Neural crest cell (in vitro differentiated cells): Measurements from ENCODE around the gene TF. TPM values are rescaled to one million over a fixed set of nuclear protein-coding genes. Genes with fewer than 3 reads are reported as not detected.

Experiments used
- DNase-seq: peaks from one replicate; pipeline ENCODE4 v3.0.0; 2021; ENCODE audit warnings: low read depth, mixed read lengths, low spot score
- H3K27ac Mint-ChIP-seq: one replicate; pipeline ENCODE4 v1.8.0; 2021; ENCODE audit warnings: mild to moderate bottlenecking, mixed read lengths; ENCODE audit not compliant: unreplicated experiment
- H3K27me3 Mint-ChIP-seq: 2 replicates; pipeline ENCODE4 v1.8.0; 2021; ENCODE audit warnings: low read depth, mild to moderate bottlenecking, mixed read lengths
- H3K36me3 Mint-ChIP-seq: 2 replicates; pipeline ENCODE4 v1.8.0; 2021; ENCODE audit warnings: low read depth, mild to moderate bottlenecking, mixed read lengths
- H3K4me1 Mint-ChIP-seq: 2 replicates; pipeline ENCODE4 v1.8.0; 2021; ENCODE audit warnings: mixed read lengths
- H3K4me3 Mint-ChIP-seq: one replicate; pipeline ENCODE4 v1.8.0; 2021; ENCODE audit warnings: mild to moderate bottlenecking, mixed read lengths
- H3K9me3 Mint-ChIP-seq: 2 replicates; pipeline ENCODE4 v1.8.0; 2021; ENCODE audit warnings: mixed read lengths
- total RNA-seq: library from RNA; stranded (reverse); gene quantifications from 2 replicates; pipeline ENCODE4 v1.2.1, GENCODE V29; 2021
- TF ChIP-seq, protein P1 (sequence below): fragments of 200-600 bp; sonication (generic); conservative IDR thresholded peaks from 2 replicates; pipeline ENCODE4 v1.5.0; 2021; ENCODE audit warnings: antibody characterized with exemption, mild to moderate bottlenecking

The TF gene
- total RNA-seq, 1 donor from 2014 or later = 1.6 TPM

- TF ChIP-seq, protein P1, sequence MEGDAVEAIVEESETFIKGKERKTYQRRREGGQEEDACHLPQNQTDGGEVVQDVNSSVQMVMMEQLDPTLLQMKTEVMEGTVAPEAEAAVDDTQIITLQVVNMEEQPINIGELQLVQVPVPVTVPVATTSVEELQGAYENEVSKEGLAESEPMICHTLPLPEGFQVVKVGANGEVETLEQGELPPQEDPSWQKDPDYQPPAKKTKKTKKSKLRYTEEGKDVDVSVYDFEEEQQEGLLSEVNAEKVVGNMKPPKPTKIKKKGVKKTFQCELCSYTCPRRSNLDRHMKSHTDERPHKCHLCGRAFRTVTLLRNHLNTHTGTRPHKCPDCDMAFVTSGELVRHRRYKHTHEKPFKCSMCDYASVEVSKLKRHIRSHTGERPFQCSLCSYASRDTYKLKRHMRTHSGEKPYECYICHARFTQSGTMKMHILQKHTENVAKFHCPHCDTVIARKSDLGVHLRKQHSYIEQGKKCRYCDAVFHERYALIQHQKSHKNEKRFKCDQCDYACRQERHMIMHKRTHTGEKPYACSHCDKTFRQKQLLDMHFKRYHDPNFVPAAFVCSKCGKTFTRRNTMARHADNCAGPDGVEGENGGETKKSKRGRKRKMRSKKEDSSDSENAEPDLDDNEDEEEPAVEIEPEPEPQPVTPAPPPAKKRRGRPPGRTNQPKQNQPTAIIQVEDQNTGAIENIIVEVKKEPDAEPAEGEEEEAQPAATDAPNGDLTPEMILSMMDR = no peak
- H3K36me3 Mint-ChIP-seq = peaks cover 24% of the 10 kb centered on the region
- H3K4me1 Mint-ChIP-seq = peaks cover 5% of the 10 kb centered on the region
- no peak overlapping the region for H3K4me3 Mint-ChIP-seq
- H3K27ac Mint-ChIP-seq = no peak overlapping the region
- H3K27me3 Mint-ChIP-seq = no peaks in the 10 kb centered on the region
- H3K9me3 Mint-ChIP-seq = no peaks in the 10 kb centered on the region
- no peak for DNase-seq
Observed at GRCh38 chr3:133820129-133820528, 73.9 kb downstream of the TF start.

DNA sequence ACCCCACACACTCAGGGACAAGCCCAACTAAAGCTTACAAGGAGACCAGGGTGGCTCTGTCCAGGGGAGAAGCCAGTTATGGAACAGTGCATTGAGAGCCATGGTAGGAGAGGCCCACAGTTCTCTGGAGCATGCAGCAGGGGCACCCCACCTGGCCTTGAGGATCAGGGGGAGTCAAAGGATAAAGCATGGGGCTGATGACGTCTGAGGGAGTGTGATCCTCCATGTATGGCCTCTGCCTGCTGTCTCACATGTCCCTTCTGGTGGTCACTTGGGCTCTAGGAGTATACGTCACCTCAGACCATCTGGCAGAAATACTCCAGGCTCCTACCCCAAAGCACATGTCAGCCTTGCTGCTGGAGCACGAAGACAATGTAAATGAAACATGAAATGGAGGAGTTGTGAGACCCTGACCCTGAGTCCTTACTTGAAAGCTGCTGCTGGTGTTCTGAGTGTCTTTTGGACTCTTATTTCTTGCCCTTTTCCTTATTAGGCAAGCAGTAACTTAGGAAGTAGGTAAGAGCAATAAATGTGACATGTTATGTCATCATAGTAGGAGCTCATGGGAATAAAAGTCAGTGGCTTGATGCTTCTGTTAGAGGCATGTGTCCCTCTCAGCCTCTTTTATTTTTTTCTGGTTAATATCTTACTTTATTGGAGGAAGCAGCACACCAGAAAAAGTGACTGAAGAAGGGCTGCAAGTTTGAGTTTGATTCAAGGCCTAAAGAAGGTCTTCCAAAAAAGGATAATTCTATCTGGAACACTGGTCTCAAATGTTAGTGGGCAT lies 74.9 kb downstream of the TF start:
- peaks cover 5% of the 10 kb centered on the region for H3K4me1 Mint-ChIP-seq
- no peaks in the 10 kb centered on the region for H3K9me3 Mint-ChIP-seq
- peaks cover 31% of the 10 kb centered on the region for H3K36me3 Mint-ChIP-seq
- H3K27ac Mint-ChIP-seq = no peak overlapping the region
- H3K27me3 Mint-ChIP-seq = no peaks in the 10 kb centered on the region
- TF ChIP-seq, protein P1 = no peak
- no peak overlapping the region for H3K4me3 Mint-ChIP-seq
- no peak for DNase-seq

- DNase-seq = no peak
- H3K27me3 Mint-ChIP-seq = no peaks in the 10 kb centered on the region
- no peaks in the 10 kb centered on the region for H3K9me3 Mint-ChIP-seq
- H3K4me3 Mint-ChIP-seq = no peak overlapping the region
- H3K36me3 Mint-ChIP-seq = peaks cover 34% of the 10 kb centered on the region
- peaks cover 5% of the 10 kb centered on the region for H3K4me1 Mint-ChIP-seq
- TF ChIP-seq, protein P1 = no peak
- peak overlapping the region; percentile 14 for H3K27ac Mint-ChIP-seq
Observed at GRCh38 chr3:133821767-133822638, 75.8 kb downstream of the TF start.

DNA sequence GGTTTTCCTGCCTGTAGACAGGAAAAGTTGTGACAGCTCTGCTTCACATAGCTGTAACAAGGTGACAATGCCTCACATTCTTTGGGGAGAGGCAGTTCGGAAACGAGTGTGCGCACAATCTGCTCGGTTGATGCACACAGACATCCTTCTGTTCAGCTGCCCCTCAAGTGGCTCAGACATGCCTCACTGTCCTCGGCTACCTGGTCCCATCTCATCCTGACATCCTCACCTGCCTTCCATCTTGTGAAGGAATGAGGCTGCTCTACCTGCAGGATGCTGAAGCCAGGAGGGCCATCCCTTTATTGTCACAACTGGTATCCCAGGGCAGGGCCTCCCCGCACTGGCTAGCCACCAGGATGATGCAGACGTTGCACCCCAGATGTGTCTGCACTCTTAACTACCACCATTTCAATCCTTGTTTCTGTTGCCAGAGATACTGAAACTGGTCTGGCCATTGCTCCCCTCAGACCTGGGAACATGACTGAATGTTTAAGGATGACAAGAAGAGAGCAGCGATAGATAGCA lies 78.8 kb downstream of the TF start:
- Mint-ChIP-seq H3K36me3 (peaks cover 34% of the 10 kb centered on the region), H3K4me1 (peaks cover 5% of the 10 kb centered on the region), H3K27me3 (no peaks in the 10 kb centered on the region), H3K9me3 (no peaks in the 10 kb centered on the region), H3K4me3 (no peak overlapping the region), H3K27ac (no peak overlapping the region)
- TF ChIP-seq, protein P1 = no peak
- no peak for DNase-seq

DNA sequence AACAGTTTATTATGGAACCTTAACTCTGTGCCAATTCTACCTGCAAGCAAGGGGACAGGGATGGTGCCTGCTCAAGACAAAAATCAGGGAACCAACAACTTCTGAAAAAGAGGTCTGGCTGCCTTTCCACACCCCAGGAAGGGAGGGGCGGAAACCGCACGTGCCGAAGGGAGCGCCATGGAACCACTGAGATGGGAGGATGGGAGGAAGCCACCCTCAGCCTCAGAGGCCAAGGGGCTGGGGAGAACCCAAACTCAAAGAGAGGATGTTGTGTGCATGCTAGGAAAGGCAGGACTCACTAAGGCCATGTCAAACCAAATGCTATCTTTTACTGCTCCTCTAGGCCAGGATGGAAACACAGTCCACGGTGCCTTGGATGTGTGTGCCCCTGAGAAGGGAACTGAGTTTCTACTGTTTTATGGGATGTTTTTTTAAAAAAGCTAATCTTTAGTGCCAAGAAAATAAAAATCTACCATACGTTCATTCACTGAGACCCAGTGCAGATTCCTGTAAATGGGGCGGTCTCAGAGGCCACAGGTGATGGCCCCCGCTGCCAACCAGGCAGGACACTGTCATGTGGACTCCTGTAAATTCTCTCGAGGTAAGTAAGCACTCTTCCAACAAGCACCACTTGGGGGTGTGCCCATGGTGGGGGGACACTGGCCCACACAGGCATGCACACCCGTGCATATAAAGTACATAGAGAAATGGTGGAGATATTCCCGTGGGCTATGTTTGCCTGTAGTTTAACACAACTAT lies 80.0 kb downstream of the TF start:
- H3K9me3 Mint-ChIP-seq = no peaks in the 10 kb centered on the region
- TF ChIP-seq, protein P1 = no peak
- no peak for DNase-seq

More for the DNA sequence above, 80.0 kb downstream of the TF start:
- H3K27ac Mint-ChIP-seq = no peak overlapping the region
- no peaks in the 10 kb centered on the region for H3K27me3 Mint-ChIP-seq
- H3K4me1 Mint-ChIP-seq = peaks cover 5% of the 10 kb centered on the region
- peaks cover 28% of the 10 kb centered on the region for H3K36me3 Mint-ChIP-seq
- H3K4me3 Mint-ChIP-seq = no peak overlapping the region
